Erythroblast (primary cell): ENCODE measurements around the gene RAB4B.

Experiments
- GATA1 ChIP-seq: IDR thresholded peaks from 2 replicates; pipeline ENCODE4 v1.6.1; 2011; ENCODE audit warnings: low read depth, mild to moderate bottlenecking, control low read depth, low read length, moderate library complexity
- POLR2A ChIP-seq: IDR thresholded peaks from 2 replicates; pipeline ENCODE4 v1.6.1; 2011; ENCODE audit warnings: mild to moderate bottlenecking, low read length

- TF ChIP-seq POLR2A (peak; percentile 8), GATA1 (no peak)
These were observed 29.9 kb downstream of the RAB4B start for GRCh38 chr19:40808021-40808325.
